ENCODE measurements around the gene C10orf95.

C10orf95 gene

DNA sequence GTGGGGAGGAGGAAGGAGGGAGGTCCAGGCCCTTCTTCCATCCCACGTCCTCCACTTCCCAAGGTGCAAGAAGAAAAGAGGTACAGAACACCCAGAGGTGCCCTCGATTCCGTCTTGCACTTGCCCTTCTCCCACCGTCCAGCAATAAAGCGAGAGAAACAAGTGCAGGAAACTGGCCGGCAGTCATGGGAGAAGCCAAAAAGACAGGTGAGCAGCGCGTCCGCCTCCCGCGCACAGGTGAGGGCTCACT is 1.3 kb downstream of the C10orf95 start (continued):
- TF ChIP-seq ZNF76 (tag by site-specific recombination; IDR thresholded peaks at IDR 0.05; ENCODE audit: borderline replicate concordance, low read depth) (peak; percentile 44; the same call in 1 of the 2 replicates), RBAK (tag by site-specific recombination; IDR thresholded peaks at IDR 0.05) (no peak), ZNF677 (tag by site-specific recombination; IDR thresholded peaks at IDR 0.05) (no peak), SP7 (tag by site-specific recombination; IDR thresholded peaks at IDR 0.05) (0 out of 2 replicates have a peak, but pooled peaks have one; percentile 50), ZNF473 (tag by site-specific recombination; IDR thresholded peaks at IDR 0.05) (no peak), ZNF223 (tag by site-specific recombination; IDR thresholded peaks at IDR 0.05) (no peak), ZNF366 (tag by site-specific recombination; conservative IDR thresholded peaks at IDR 0.05) (peak; percentile 51; the same call in 1 of the 2 replicates), ZNF335 (tag by site-specific recombination; conservative IDR thresholded peaks at IDR 0.05) (peak; percentile 69), ZNF146 (tag by site-specific recombination; IDR thresholded peaks at IDR 0.05) (no peak), GLIS2 (tag by site-specific recombination; IDR thresholded peaks at IDR 0.05) (0 out of 2 replicates have a peak, but pooled peaks have one; percentile 5), ZNF501 (tag by site-specific recombination; IDR thresholded peaks at IDR 0.05) (no peak), ZNF621 (tag by site-specific recombination; IDR thresholded peaks at IDR 0.05) (no peak), ZBTB20 (tag by site-specific recombination; IDR thresholded peaks at IDR 0.05) (0 out of 2 replicates have a peak, but pooled peaks have one; percentile 15), ZXDB (tag by site-specific recombination; IDR thresholded peaks at IDR 0.05) (peak; percentile 41), ZNF48 (tag by site-specific recombination; IDR thresholded peaks at IDR 0.05) (no peak), ZEB2 (tag by site-specific recombination; IDR thresholded peaks at IDR 0.05) (peak; percentile 85), ZNF610 (tag by site-specific recombination; IDR thresholded peaks at IDR 0.05; ENCODE audit: borderline replicate concordance) (no peak), KLF8 (tag by site-specific recombination; IDR thresholded peaks at IDR 0.05) (peak; percentile 23; the same call in 1 of the 2 replicates), ZNF600 (tag by site-specific recombination; IDR thresholded peaks at IDR 0.05) (peak; percentile 58; the same call in 1 of the 2 replicates)
- TF ChIP-seq, protein P1, sequence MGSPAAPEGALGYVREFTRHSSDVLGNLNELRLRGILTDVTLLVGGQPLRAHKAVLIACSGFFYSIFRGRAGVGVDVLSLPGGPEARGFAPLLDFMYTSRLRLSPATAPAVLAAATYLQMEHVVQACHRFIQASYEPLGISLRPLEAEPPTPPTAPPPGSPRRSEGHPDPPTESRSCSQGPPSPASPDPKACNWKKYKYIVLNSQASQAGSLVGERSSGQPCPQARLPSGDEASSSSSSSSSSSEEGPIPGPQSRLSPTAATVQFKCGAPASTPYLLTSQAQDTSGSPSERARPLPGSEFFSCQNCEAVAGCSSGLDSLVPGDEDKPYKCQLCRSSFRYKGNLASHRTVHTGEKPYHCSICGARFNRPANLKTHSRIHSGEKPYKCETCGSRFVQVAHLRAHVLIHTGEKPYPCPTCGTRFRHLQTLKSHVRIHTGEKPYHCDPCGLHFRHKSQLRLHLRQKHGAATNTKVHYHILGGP (tag by site-specific recombination; IDR thresholded peaks at IDR 0.05) = no peak
- TF ChIP-seq, protein P2, sequence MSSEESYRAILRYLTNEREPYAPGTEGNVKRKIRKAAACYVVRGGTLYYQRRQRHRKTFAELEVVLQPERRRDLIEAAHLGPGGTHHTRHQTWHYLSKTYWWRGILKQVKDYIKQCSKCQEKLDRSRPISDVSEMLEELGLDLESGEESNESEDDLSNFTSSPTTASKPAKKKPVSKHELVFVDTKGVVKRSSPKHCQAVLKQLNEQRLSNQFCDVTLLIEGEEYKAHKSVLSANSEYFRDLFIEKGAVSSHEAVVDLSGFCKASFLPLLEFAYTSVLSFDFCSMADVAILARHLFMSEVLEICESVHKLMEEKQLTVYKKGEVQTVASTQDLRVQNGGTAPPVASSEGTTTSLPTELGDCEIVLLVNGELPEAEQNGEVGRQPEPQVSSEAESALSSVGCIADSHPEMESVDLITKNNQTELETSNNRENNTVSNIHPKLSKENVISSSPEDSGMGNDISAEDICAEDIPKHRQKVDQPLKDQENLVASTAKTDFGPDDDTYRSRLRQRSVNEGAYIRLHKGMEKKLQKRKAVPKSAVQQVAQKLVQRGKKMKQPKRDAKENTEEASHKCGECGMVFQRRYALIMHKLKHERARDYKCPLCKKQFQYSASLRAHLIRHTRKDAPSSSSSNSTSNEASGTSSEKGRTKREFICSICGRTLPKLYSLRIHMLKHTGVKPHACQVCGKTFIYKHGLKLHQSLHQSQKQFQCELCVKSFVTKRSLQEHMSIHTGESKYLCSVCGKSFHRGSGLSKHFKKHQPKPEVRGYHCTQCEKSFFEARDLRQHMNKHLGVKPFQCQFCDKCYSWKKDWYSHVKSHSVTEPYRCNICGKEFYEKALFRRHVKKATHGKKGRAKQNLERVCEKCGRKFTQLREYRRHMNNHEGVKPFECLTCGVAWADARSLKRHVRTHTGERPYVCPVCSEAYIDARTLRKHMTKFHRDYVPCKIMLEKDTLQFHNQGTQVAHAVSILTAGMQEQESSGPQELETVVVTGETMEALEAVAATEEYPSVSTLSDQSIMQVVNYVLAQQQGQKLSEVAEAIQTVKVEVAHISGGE (tag by site-specific recombination; conservative IDR thresholded peaks at IDR 0.05; ENCODE audit: low read depth) = 0 out of 2 replicates have a peak, but pooled peaks have one; percentile 11
- TF ChIP-seq, protein P3, sequence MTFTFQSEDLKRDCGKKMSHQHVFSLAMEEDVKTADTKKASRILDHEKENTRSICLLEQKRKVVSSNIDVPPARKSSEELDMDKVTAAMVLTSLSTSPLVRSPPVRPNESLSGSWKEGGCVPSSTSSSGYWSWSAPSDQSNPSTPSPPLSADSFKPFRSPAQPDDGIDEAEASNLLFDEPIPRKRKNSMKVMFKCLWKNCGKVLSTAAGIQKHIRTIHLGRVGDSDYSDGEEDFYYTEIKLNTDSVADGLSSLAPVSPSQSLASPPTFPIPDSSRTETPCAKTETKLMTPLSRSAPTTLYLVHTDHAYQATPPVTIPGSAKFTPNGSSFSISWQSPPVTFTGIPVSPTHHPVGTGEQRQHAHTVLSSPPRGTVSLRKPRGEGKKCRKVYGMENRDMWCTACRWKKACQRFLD (tag by site-specific recombination; IDR thresholded peaks at IDR 0.05) = 0 out of 2 replicates have a peak, but pooled peaks have one; percentile 9
- TF ChIP-seq, protein P4, sequence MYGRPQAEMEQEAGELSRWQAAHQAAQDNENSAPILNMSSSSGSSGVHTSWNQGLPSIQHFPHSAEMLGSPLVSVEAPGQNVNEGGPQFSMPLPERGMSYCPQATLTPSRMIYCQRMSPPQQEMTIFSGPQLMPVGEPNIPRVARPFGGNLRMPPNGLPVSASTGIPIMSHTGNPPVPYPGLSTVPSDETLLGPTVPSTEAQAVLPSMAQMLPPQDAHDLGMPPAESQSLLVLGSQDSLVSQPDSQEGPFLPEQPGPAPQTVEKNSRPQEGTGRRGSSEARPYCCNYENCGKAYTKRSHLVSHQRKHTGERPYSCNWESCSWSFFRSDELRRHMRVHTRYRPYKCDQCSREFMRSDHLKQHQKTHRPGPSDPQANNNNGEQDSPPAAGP (tag by site-specific recombination; IDR thresholded peaks at IDR 0.05) = 0 out of 2 replicates have a peak, but pooled peaks have one; percentile 25
- TF ChIP-seq, protein P5, sequence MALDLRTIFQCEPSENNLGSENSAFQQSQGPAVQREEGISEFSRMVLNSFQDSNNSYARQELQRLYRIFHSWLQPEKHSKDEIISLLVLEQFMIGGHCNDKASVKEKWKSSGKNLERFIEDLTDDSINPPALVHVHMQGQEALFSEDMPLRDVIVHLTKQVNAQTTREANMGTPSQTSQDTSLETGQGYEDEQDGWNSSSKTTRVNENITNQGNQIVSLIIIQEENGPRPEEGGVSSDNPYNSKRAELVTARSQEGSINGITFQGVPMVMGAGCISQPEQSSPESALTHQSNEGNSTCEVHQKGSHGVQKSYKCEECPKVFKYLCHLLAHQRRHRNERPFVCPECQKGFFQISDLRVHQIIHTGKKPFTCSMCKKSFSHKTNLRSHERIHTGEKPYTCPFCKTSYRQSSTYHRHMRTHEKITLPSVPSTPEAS (tag by site-specific recombination; IDR thresholded peaks at IDR 0.05) = peak; percentile 49; the same call in 1 of the 2 replicates
